K562 (cell line): ENCODE results near the gene HMOX2. TPM values are rescaled to one million over a fixed set of nuclear protein-coding genes. Genes with fewer than 3 reads are reported as not detected.
A peak's percentile ranks its signal among the peaks of the same experiment; 100 is the strongest.

ENCODE experiments used
- ATF3 ChIP-seq, 2 experiments: fragments of 450-650 bp in 1 of 2; sonication (generic) in 1 of 2; formaldehyde crosslinking in 1 of 2; IDR thresholded peaks in 1 of 2; conservative IDR thresholded peaks in 1 of 2; 2 replicates each; pipeline versions ENCODE4 v1.6.1 to v1.8.1; 2016 to 2023; ENCODE audit warnings: mild to moderate bottlenecking in 2 of 2, moderate library complexity in 2 of 2, inconsistent platforms in 1 of 2, missing genetic modification reagents in 1 of 2
- CTCF ChIP-seq, 3 experiments: IDR thresholded peaks in 2 of 3; conservative IDR thresholded peaks in 1 of 3; 2 replicates each; pipeline ENCODE4 v1.5.1; 2011 to 2012; ENCODE audit warnings: low read length in 3 of 3, mild to moderate bottlenecking in 3 of 3, control low read depth in 2 of 3, improper control_type of control experiment in 1 of 3, inconsistent platforms in 1 of 3, low read depth in 1 of 3, mixed read lengths in 1 of 3, moderate library complexity in 1 of 3; ENCODE audit not compliant: insufficient read depth in 2 of 3
- FOXK2 ChIP-seq, 2 experiments: fragments of 450-650 bp; IDR thresholded peaks in 1 of 2; conservative IDR thresholded peaks in 1 of 2; 2 replicates each; pipeline ENCODE4 v1.6.1; 2016; ENCODE audit warnings: low read depth in 2 of 2, mild to moderate bottlenecking in 1 of 2
- FUS ChIP-seq: fragments of 200-400 bp; formaldehyde crosslinking; optimal IDR thresholded peaks from 2 replicates; pipeline ENCODE3; 2017; ENCODE audit warnings: low read depth, low read length
- HBP1 ChIP-seq: fragments of 450-650 bp; formaldehyde crosslinking; IDR thresholded peaks from 2 replicates; pipeline ENCODE4 v1.4.0; 2022; ENCODE audit warnings: missing genetic modification characterization
- HNRNPL ChIP-seq: fragments of 200-400 bp; formaldehyde crosslinking; IDR thresholded peaks from 2 replicates; pipeline ENCODE4 v1.6.1; 2017; ENCODE audit warnings: low read depth, mild to moderate bottlenecking, low read length
- NCOA4 ChIP-seq: fragments of 450-650 bp; IDR thresholded peaks from 2 replicates; pipeline ENCODE4 v1.6.1; 2018; ENCODE audit warnings: mild to moderate bottlenecking; ENCODE audit not compliant: partially characterized antibody
- NFIC ChIP-seq: fragments of 450-650 bp; IDR thresholded peaks from 2 replicates; pipeline ENCODE4 v1.6.1; 2017; ENCODE audit warnings: mild to moderate bottlenecking, inconsistent platforms
- NR2C1 ChIP-seq, 2 experiments: fragments of 450-650 bp; IDR thresholded peaks; 2 replicates each; pipeline ENCODE4 v1.6.1; 2017; ENCODE audit warnings: mild to moderate bottlenecking in 2 of 2, antibody characterized with exemption in 1 of 2, inconsistent platforms in 1 of 2, missing compliant biosample characterization in 1 of 2, missing genetic modification characterization in 1 of 2
- SIX5 ChIP-seq, 2 experiments: IDR thresholded peaks; 2 replicates each; pipeline ENCODE4 v1.6.1; 2011; ENCODE audit warnings: low read length in 2 of 2, borderline replicate concordance in 1 of 2, low read depth in 1 of 2, mild to moderate bottlenecking in 1 of 2, moderate library complexity in 1 of 2; ENCODE audit not compliant: insufficient read depth in 1 of 2
- SLC30A9 ChIP-seq: fragments of 250-450 bp; sonication (Bioruptor Pico); IDR thresholded peaks from 2 replicates; pipeline ENCODE4 v1.8.0; 2022; ENCODE audit warnings: mild to moderate bottlenecking, moderate library complexity
- SMC3 ChIP-seq: conservative IDR thresholded peaks from 2 replicates; pipeline ENCODE4 v1.6.1; 2011; ENCODE audit warnings: low read depth, low read length, improper control_type of control experiment; ENCODE audit not compliant: insufficient read depth
- TEAD4 ChIP-seq, 2 experiments: sonication (generic) in 1 of 2; formaldehyde crosslinking in 1 of 2; IDR thresholded peaks; 2 replicates each; pipeline versions ENCODE4 v1.6.1 to v1.8.0; 2012 to 2022; ENCODE audit warnings: borderline replicate concordance in 1 of 2, inconsistent platforms in 1 of 2, low read length in 1 of 2, mild to moderate bottlenecking in 1 of 2, missing genetic modification reagents in 1 of 2
- U2AF2 ChIP-seq: fragments of 200-400 bp; formaldehyde crosslinking; optimal IDR thresholded peaks from 2 replicates; pipeline ENCODE3; 2017; ENCODE audit warnings: low read depth, mild to moderate bottlenecking, low read length
- YY1 ChIP-seq, 3 experiments: IDR thresholded peaks; 2 replicates each; pipeline ENCODE4 v1.6.1; 2011; ENCODE audit warnings: low read length in 2 of 3, mild to moderate bottlenecking in 2 of 3, moderate library complexity in 2 of 3, borderline replicate concordance in 1 of 3, control low read depth in 1 of 3, low read depth in 1 of 3; ENCODE audit not compliant: insufficient read depth in 3 of 3, insufficient replicate concordance in 2 of 3, control insufficient read depth in 1 of 3, insufficient read length in 1 of 3; ENCODE audit errors: extremely low read depth in 1 of 3
- ZNF143 ChIP-seq: sonication (generic); formaldehyde crosslinking; IDR thresholded peaks from 2 replicates; pipeline ENCODE4 v1.9.0; 2022; ENCODE audit warnings: mild to moderate bottlenecking, missing genetic modification reagents
- ZNF408 ChIP-seq: fragments of 250-450 bp; sonication (Bioruptor Pico); IDR thresholded peaks from 2 replicates; pipeline ENCODE4 v1.4.0; 2020; ENCODE audit warnings: low read depth, mild to moderate bottlenecking, moderate library complexity
- ZNF511 ChIP-seq: sonication (generic); formaldehyde crosslinking; IDR thresholded peaks from 2 replicates; pipeline ENCODE4 v1.8.0; 2022; ENCODE audit warnings: mild to moderate bottlenecking, missing genetic modification reagents
- polyA plus RNA-seq, 8 experiments: library from polyadenylated mRNA; depleted of rRNA in 4 of 8; stranded (reverse) in 5 of 8; unstranded in 3 of 8; fragments of >200 nt; fragmentation: Nextera tagmentation in 2 of 8; fragmentation: Illumina TruSeq in 1 of 8; extraction: Ambion mirVana in 2 of 8; extraction: Trizol in 1 of 8; gene quantifications; 2 replicates each; pipeline versions ENCODE4 v1.2.1 to v1.2.3, GENCODE V29; 2011 to 2014; ENCODE audit warnings: inconsistent platforms in 1 of 8, missing spikeins in 1 of 8
- total RNA-seq, 7 experiments: library from RNA; depleted of rRNA in 6 of 7; stranded (reverse); fragments of >200 nt in 6 of 7; fragmentation: Illumina TruSeq in 2 of 7; extraction: Trizol in 2 of 7; gene quantifications; 2 replicates each; pipeline versions ENCODE4 v1.2.1 to v1.2.3, GENCODE V29; 2011 to 2021; ENCODE audit warnings: low replicate concordance in 1 of 7

HMOX2 gene
- total and polyA plus RNA-seq, 9 of the 15 experiments (the other 6 are each of a cell fraction or from before 2014, with no cell fraction given), result 26.8 to 87.4 (median 57.4) TPM

DNA sequence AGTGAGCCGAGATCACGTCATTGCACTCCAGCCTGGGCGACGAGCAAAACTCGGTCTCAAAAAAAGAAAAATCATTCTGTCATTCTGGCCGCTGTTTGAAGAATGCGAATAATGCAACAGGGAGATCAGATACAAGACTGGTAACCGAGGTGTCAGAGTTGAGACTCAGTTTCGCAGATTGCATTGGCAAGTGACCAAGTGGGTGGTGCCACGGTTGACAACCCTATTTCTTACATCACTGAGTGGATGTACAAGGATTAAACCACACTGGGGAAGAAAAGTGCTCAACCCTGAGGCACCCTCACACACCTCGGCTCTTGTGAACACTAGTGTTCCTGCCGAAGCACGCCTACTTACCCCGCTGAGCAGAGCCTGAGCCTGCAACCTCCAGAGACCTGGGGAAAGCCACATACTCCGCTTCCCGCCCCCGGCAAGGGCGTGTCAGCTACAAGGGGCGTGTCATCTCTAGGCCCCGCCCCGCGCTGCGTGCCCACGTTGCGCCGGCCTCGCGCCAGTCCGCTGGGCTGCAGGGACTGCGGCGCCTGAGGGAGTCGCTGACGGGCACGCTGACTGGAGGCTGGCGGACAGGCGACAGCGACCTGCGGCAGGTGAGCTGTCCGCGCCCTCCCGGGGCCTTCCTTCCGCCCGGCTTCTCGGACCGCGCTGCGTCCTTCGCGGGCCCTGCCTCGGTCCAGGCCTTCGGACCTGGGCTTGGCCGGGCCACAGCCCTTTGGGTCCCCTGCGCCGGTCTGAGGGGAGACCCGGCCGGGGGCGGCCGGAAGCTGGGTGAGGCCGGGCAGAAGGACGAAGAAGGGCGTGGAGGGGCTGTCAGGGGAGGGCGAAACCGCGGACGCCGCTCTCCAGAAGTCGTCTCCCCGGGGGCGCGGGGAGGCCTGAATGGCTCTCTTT is at the start of gene HMOX2 (continued):
- TF ChIP-seq TEAD4 (IDR thresholded peaks at IDR 0.05; ENCODE audit: low read length) (no peak), TEAD4 (CRISPR knock-in tag; IDR thresholded peaks at IDR 0.05; ENCODE audit: borderline replicate concordance) (no peak), U2AF2 (no peak), SMC3 (no peak), FUS (peak; percentile 78), ZNF511 (CRISPR knock-in tag) (0 out of 2 replicates have a peak, but pooled peaks have one; percentile 13), YY1 (IDR thresholded peaks at IDR 0.05; ENCODE audit: borderline replicate concordance in 1 of 3, control insufficient read depth in 1 of 3, extremely low read depth in 1 of 3, insufficient read depth in 3 of 3, insufficient read length in 1 of 3, insufficient replicate concordance in 2 of 3, low read depth in 1 of 3, low read length in 2 of 3) (peak in 2 of 3 experiments; percentile 63 to 68), HNRNPL (peak; percentile 86; the same call in 1 of the 2 replicates), NR2C1 (IDR thresholded peaks at IDR 0.05) (no peak), NR2C1 (tag; IDR thresholded peaks at IDR 0.05) (no peak), FOXK2 (conservative IDR thresholded peaks at IDR 0.05 in 1 of 2, IDR thresholded peaks at IDR 0.05 in 1 of 2; ENCODE audit: low read depth in 2 of 2) (peak; percentile 61 to 80; a peak in 3 of 4 replicates), ZNF408 (CRISPR knock-in tag) (no peak), ATF3 (IDR thresholded peaks at IDR 0.05) (peak; percentile 37), ATF3 (CRISPR knock-in tag; conservative IDR thresholded peaks at IDR 0.05) (no peak), SLC30A9 (CRISPR knock-in tag) (no peak), SIX5 (IDR thresholded peaks at IDR 0.05; ENCODE audit: borderline replicate concordance in 1 of 2, insufficient read depth in 1 of 2, low read depth in 1 of 2, low read length in 2 of 2) (no peak), HBP1 (no peak), ZNF143 (CRISPR knock-in tag) (no peak), CTCF (IDR thresholded peaks at IDR 0.05 in 2 of 3, conservative IDR thresholded peaks at IDR 0.05 in 1 of 3; ENCODE audit: insufficient read depth in 2 of 3, low read depth in 1 of 3, low read length in 3 of 3) (peak; percentile 67 to 74 (median 67)), NFIC (peak; percentile 92), NCOA4 (no peak)
